ENCODE measurements around the gene CYP1B1.

Gene CYP1B1

GRCh38 chr2:38074058-38074763, 1.7 kb downstream of the CYP1B1 start:
- no peak for TF ChIP-seq CTCF (IDR thresholded peaks at IDR 0.05; ENCODE audit: low read depth, low read length, missing control alignments)

GRCh38 chr2:38073211-38074057, 2.5 kb downstream of the CYP1B1 start:
- TF ChIP-seq CTCF (IDR thresholded peaks at IDR 0.05; ENCODE audit: low read depth, low read length, missing control alignments): no peak
- H3K4me3 ChIP-seq (ENCODE audit: low read depth, low read length): peak overlapping the region; percentile 57

More at GRCh38 chr2:38074058-38074763, 1.7 kb downstream of the CYP1B1 start:
- DNase-seq (ENCODE audit: low read depth): no peak
- in situ Hi-C loops (cut with HindIII; ENCODE audit: low sequenced_read_pairs): loop anchor here (25.0 kb wide), 1 partner anchor 663 kb away; no protein-coding TSS in a partner anchor
- H3K4me3 ChIP-seq (ENCODE audit: low read depth, low read length): peak overlapping the region; percentile 57

GRCh38 chr2:38070438-38070837, 5.5 kb downstream of the CYP1B1 start:
- TF ChIP-seq CTCF (IDR thresholded peaks at IDR 0.05; ENCODE audit: low read depth, low read length, missing control alignments): no peak
- in situ Hi-C loops (cut with HindIII; ENCODE audit: low sequenced_read_pairs): loop anchor here (25.0 kb wide), 1 partner anchor 667 kb away; no protein-coding TSS in a partner anchor
- H3K4me3 ChIP-seq (ENCODE audit: low read depth, low read length): peak overlapping the region; percentile 57
- no peak for DNase-seq (ENCODE audit: low read depth)

More at GRCh38 chr2:38073211-38074057, 2.5 kb downstream of the CYP1B1 start:
- in situ Hi-C loops (cut with HindIII; ENCODE audit: low sequenced_read_pairs): loop anchor here (25.0 kb wide), 1 partner anchor 664 kb away; no protein-coding TSS in a partner anchor
- no peak for DNase-seq (ENCODE audit: low read depth)

- in situ Hi-C loops (cut with HindIII; ENCODE audit: low sequenced_read_pairs): loop anchor here (25.0 kb wide), 1 partner anchor 669 kb away; no protein-coding TSS in a partner anchor
- no peak for TF ChIP-seq CTCF (IDR thresholded peaks at IDR 0.05; ENCODE audit: low read depth, low read length, missing control alignments)
- peak overlapping the region; percentile 17 for H3K4me3 ChIP-seq (ENCODE audit: low read depth, low read length)
- DNase-seq (ENCODE audit: low read depth): no peak
Observed at GRCh38 chr2:38068234-38068633, 7.7 kb downstream of the CYP1B1 start.

GRCh38 chr2:38066421-38067115, 9.4 kb downstream of the CYP1B1 start:
- no peak overlapping the region for H3K4me3 ChIP-seq (ENCODE audit: low read depth, low read length)
- no peak for DNase-seq (ENCODE audit: low read depth)
- TF ChIP-seq CTCF (IDR thresholded peaks at IDR 0.05; ENCODE audit: low read depth, low read length, missing control alignments): no peak
- in situ Hi-C loops (cut with HindIII; ENCODE audit: low sequenced_read_pairs): loop anchor here (25.0 kb wide), 1 partner anchor 671 kb away; no protein-coding TSS in a partner anchor

Data from astrocyte of the cerebellum (primary cell).